SKM-1 (cell line): Measurements from ENCODE around the gene TFAP2D.

Source experiments
- DNase-seq: peaks from one replicate; lab custom pipeline; 2025; ENCODE audit not compliant: unreplicated experiment; lab: John Stamatoyannopoulos, UW

The TFAP2D gene

DNA sequence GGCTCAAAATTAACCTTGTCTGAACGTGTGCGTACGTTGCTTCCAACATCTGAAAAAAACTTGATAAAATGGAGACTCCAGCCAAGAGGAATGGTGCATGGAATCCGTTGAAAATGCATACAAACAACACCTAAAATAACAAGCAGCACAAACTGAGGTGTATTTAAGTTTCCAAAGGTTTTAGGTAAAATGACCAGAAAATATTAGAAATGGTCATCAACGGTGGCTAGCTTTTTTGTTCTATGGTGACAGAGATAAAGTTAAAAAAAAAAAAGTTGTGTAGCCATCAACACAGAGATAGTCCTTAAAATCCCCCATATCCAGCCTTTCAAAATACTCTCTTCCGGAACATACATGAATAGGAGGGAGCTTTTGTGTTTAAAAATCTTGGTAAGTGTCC, 104.7 kb downstream of the TFAP2D start:
- DNase-seq, result no peak

DNA sequence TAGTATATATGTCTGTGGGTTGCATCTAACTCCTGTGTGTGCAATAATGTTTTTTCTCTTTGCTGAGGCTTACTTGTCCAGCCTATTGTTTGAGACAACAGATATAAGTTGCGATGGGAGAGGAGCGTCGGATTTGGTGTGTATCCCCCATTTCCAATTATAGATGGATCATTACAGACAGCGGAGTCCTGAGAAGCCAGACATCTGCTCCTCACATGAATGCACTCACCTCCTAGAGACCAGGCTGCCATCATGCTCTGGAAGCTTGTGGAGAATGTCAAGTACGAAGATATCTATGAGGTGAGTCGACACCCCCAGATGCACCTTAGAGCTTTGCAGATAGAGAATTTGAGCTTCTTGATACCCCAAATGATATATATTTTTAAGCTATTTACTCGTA, 105.3 kb downstream of the TFAP2D start, which contains the start of gene TFAP2B:
TFAP2B (plus strand) TSS at position 199 of the 400 bp plus-strand sequence; CDS start at position 220, 21 bp downstream.
- no peak for DNase-seq

DNA sequence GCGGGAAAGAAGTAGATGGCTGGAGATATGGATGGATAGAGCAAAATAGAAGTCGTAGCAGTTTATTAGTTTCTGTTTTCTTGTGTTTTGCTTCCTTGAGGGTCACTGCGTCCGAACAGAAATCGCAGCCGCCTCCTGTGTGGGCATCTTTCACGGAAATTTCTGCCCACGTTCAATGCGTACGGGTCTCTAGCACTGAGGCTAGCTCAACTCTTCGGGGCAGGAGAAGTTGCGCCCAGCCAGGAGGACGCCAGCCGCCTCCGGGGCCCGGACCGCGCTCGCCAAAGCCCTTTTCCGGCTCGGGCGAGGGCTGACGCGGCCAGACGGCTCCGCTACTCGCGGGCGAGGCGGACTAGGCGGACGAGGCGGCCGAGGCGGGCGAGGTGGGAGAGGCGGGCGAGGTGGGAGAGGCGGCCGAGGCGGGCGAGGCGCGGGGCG, 106.2 kb downstream of the TFAP2D start:
- no peak for DNase-seq

DNA sequence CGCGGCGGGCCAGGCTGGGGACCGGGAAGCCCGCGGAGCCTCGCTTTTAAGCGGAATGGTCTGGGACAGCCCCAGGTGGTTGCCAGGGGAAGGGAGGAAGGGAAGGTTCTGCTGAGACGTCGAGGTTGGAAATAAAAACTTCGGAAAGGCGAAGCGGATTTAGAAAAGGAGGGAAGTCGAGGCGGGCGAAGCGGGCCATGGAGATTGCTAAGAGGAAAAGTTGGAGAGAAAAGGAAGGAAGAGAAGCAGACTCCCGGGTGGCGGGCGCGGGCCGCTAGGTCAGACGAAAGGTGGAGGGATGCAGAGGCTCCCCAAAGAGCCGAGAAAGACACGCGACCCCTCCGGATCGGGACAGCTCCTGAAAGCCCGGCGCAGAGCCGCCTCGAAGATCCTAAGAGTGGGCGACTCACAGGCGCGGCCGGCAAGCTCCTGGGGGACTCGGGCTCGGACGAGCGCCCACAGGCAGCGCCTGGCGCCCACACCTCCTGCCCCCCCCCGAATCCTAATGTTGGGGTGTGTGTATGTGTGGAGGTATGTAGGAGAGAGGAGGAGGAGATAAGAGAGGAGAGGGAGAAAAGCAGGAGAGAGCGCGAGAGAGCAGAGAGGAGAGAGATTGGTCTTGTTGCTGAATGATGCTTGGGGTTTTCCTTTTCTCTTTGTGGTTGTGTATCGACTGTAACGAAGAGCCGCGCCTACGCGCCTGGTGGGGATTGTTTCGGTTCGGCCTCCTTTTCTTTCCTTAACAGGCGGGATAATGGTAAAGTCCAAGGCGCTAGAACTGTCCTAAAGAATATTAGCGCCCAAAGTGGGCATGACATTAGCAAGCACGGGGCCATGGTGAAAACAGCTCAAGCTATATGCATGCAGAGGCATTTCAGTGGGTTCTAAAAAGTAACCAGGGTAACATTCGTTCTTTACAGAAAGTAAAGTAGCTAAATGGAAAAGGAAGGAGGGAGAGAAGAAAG, 106.9 kb downstream of the TFAP2D start:
- DNase-seq, result no peak

DNA sequence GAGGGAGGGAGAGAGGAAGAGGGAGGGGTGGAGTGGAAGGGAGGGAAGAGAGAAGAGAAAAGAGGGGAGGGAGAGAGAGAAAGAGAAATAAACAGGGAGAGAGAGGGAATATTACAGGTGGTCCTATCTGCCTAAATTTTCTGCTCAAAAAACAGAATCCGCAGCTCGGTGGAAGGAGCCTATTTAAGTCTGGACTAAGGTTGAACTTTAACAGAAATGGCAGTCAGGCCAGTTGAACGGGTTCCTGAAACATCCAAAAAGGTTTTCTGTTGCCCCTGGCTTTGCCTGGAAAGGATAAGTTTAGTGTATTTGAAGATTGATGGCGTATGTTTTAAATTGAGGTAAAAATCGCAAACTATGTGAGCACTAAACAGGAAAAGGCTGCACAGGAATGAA, 107.5 kb downstream of the TFAP2D start:
- DNase-seq, result no peak

DNA sequence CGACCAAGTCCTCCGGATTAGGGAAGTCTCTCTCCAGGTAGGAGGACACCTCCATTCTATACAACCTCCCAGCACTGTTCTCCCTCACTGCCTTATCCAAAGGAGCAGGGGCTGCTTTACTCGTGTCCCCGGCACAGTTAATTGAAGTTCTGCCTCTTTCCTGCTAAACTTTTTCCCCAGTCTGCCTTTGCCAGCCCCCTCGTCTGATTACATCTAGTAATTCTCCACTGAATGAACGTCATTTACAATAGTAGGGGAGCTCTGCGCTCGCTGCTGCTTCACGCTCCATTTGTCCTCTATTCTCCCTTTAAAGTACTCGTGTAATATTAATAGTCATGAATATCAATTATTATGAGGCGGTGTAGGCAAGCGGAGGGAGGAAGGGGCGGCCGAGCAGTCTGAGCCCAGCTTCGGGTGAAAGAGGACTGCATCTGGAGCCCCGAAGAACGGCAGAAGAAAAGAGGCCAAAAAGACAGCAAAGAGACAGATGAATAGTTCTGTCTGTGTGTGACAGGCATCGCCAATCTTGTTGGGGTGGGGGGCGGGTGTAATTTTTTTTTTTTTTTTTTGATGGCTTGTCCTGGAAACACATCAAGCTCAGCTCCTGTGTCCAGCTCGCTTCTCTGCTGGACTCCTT, 108.2 kb downstream of the TFAP2D start:
- no peak for DNase-seq

DNA sequence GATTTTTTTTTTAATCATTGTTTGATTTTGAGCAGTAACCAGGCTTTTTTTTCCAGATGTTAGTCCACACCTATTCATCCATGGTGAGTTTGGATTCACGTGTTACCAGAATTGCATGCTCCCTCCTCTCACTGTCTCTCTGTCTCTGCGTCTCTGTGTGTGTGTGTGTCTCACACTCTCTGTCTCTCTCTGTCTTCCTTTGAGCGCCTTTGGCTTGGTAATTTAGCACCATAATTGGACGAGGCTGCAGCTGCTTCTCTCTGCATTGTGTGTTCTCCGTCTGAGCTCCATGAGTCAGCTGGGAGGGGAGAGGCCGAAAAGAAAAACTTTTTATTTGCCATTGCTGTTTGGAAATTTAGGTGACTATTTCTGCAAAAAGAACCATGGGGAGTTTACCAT, 108.8 kb downstream of the TFAP2D start:
- no peak for DNase-seq
